Testis (tissue), 2 donors: ENCODE data around the gene DLG2.

Source experiments
- POLR2A ChIP-seq: fragments of 450-650 bp; IDR thresholded peaks from one replicate; pipeline ENCODE4 v1.6.1; 2017; ENCODE audit warnings: antibody characterized with exemption, mild to moderate bottlenecking, moderate library complexity
- TF ChIP-seq, protein P1 (sequence below), 3 experiments: fragments of 450-650 bp in 2 of 3; fragments of 200-600 bp in 1 of 3; sonication (generic) in 1 of 3; IDR thresholded peaks; one replicate each; pipeline ENCODE4 v1.5.1; 2016 to 2019; ENCODE audit warnings: antibody characterized with exemption in 3 of 3, mild to moderate bottlenecking in 2 of 3, moderate library complexity in 1 of 3

DNA sequence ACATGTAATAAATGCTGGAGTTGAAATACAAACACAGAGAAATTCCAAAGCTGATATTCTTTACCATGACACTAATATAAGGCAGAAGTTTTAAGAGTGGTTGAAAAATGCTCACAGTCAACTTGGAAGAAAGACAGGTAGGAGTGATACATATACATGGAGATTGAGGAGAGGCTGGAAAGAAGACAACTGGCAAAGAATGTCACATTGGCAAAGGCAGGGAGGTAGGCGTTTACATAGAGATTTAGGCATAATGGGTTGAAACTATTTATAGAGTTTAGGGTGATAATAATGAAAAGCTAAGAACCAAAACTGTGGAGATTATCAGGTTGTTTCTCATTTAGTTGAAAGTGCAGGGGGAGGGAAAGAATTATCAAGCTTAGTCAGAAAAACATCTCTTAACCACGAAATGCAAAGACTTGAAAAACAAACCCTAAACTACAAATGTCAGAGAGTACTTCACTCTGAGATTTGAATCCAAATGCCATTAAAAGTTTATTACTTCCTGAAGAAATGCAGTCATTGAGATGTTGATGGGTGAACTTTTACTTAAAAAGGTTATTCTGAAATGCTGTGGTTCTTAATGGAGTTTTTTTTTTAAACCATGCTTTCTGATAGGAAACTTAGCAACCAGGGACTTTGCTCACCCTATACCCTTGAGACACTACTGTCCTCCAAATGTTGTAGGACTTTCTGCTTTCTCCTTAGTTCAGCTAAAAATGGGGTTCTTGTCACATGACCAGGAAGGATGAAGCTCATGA lies 2202.6 kb downstream of the DLG2 start:
- TF ChIP-seq, protein P1, sequence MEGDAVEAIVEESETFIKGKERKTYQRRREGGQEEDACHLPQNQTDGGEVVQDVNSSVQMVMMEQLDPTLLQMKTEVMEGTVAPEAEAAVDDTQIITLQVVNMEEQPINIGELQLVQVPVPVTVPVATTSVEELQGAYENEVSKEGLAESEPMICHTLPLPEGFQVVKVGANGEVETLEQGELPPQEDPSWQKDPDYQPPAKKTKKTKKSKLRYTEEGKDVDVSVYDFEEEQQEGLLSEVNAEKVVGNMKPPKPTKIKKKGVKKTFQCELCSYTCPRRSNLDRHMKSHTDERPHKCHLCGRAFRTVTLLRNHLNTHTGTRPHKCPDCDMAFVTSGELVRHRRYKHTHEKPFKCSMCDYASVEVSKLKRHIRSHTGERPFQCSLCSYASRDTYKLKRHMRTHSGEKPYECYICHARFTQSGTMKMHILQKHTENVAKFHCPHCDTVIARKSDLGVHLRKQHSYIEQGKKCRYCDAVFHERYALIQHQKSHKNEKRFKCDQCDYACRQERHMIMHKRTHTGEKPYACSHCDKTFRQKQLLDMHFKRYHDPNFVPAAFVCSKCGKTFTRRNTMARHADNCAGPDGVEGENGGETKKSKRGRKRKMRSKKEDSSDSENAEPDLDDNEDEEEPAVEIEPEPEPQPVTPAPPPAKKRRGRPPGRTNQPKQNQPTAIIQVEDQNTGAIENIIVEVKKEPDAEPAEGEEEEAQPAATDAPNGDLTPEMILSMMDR (IDR thresholded peaks at IDR 0.05): no peak
- TF ChIP-seq POLR2A: no peak
